Karpas-422 (cell line): ENCODE data around the gene UNC119B. TPM values are rescaled to one million over a fixed set of nuclear protein-coding genes. Genes with fewer than 3 reads are reported as not detected.

Source experiments
- DNase-seq: peaks from one replicate; pipeline ENCODE4 v3.0.0-alpha.2; 2015
- H2AFZ ChIP-seq: fragments of 200-600 bp; sonication (generic); 2 replicates; pipeline ENCODE4 v1.6.1; 2014; ENCODE audit warnings: antibody characterized with exemption, low read length, mixed read lengths
- H3K27ac ChIP-seq: fragments of 200-600 bp; sonication (generic); 2 replicates; pipeline ENCODE4 v1.5.1; 2014; ENCODE audit warnings: mild to moderate bottlenecking, low read length, moderate library complexity
- H3K27me3 ChIP-seq: fragments of 200-600 bp; sonication (generic); 2 replicates; pipeline ENCODE4 v1.6.1; 2014; ENCODE audit warnings: low read length, mixed read lengths
- H3K36me3 ChIP-seq: fragments of 200-600 bp; sonication (generic); 2 replicates; pipeline ENCODE4 v1.6.1; 2014; ENCODE audit warnings: low read length, mixed read lengths; ENCODE audit not compliant: insufficient read depth
- H3K4me1 ChIP-seq: fragments of 200-600 bp; sonication (generic); 2 replicates; pipeline ENCODE4 v1.6.1; 2014; ENCODE audit warnings: mild to moderate bottlenecking, low read length, mixed read lengths
- H3K4me2 ChIP-seq: fragments of 200-600 bp; sonication (generic); 2 replicates; pipeline ENCODE4 v1.6.1; 2014; ENCODE audit warnings: low read length, low read depth, mild to moderate bottlenecking; ENCODE audit not compliant: poor library complexity, severe bottlenecking
- H3K4me3 ChIP-seq: fragments of 200-600 bp; sonication (generic); 2 replicates; pipeline ENCODE4 v1.5.1; 2014; ENCODE audit warnings: mild to moderate bottlenecking, antibody characterized with exemption, low read length, mixed read lengths
- H3K79me2 ChIP-seq: fragments of 200-600 bp; sonication (generic); 2 replicates; pipeline ENCODE4 v1.6.1; 2014; ENCODE audit warnings: mild to moderate bottlenecking, low read length, mixed read lengths
- H3K9ac ChIP-seq: fragments of 200-600 bp; sonication (generic); 2 replicates; pipeline ENCODE4 v1.6.0; 2014; ENCODE audit warnings: low read length
- H3K9me2 ChIP-seq: fragments of 200-600 bp; sonication (generic), shearing (Covaris generic); replicated peaks from 2 replicates; pipeline ENCODE4 v1.6.0; 2014; ENCODE audit warnings: mild to moderate bottlenecking, low read length, moderate library complexity; ENCODE audit not compliant: insufficient read depth
- H3K9me3 ChIP-seq: fragments of 300-700, 200-600 bp; sonication (generic); 2 replicates; pipeline ENCODE4 v1.6.1; 2014; ENCODE audit warnings: low read length, mixed read lengths
- H4K20me1 ChIP-seq: fragments of 200-600 bp; sonication (generic); 2 replicates; pipeline ENCODE4 v1.6.1; 2014; ENCODE audit warnings: mild to moderate bottlenecking, antibody characterized with exemption, low read length, low read depth; ENCODE audit not compliant: insufficient read depth
- total RNA-seq: library from RNA; depleted of rRNA; stranded (reverse); fragments of >200 nt; shearing (Covaris generic); gene quantifications from 2 replicates; pipeline ENCODE4 v1.2.3, GENCODE V29; 2014; ENCODE audit warnings: low replicate concordance

UNC119B gene
- total RNA-seq, 1 experiment from 2014 or later: 19.7 TPM

- Histone ChIP-seq H3K4me1 (peaks cover 26% of the 10 kb centered on the region), H3K27ac (no peak overlapping the region), H3K27me3 (no peaks in the 10 kb centered on the region), H4K20me1 (peaks cover 43% of the 10 kb centered on the region), H3K4me3 (no peak overlapping the region), H3K4me2 (no peak overlapping the region), H3K9ac (no peak overlapping the region), H3K9me2 (no peaks in the 10 kb centered on the region), H3K79me2 (peaks cover 80% of the 10 kb centered on the region), H3K36me3 (peaks cover 53% of the 10 kb centered on the region), H2AFZ (no peak overlapping the region), H3K9me3 (no peaks in the 10 kb centered on the region)
- DNase-seq: no peak
Observed at GRCh38 chr12:120692524-120693033, 17.7 kb upstream of the UNC119B start.

GRCh38 chr12:120693848-120694247 lies 16.4 kb upstream of the UNC119B start:
- no peak overlapping the region for H2AFZ ChIP-seq
- H3K9me2 ChIP-seq: no peaks in the 10 kb centered on the region
- no peaks in the 10 kb centered on the region for H3K27me3 ChIP-seq
- no peak overlapping the region for H3K9ac ChIP-seq
- H3K4me1 ChIP-seq: peaks cover 17% of the 10 kb centered on the region
- H4K20me1 ChIP-seq: peaks cover 34% of the 10 kb centered on the region
- H3K9me3 ChIP-seq: no peaks in the 10 kb centered on the region
- H3K36me3 ChIP-seq: peaks cover 62% of the 10 kb centered on the region
- no peak overlapping the region for H3K4me3 ChIP-seq
- peaks cover 68% of the 10 kb centered on the region for H3K79me2 ChIP-seq
- H3K27ac ChIP-seq: no peak overlapping the region
- no peak for DNase-seq
- no peak overlapping the region for H3K4me2 ChIP-seq

- peaks cover 11% of the 10 kb centered on the region for H4K20me1 ChIP-seq
- H3K79me2 ChIP-seq: peaks cover 40% of the 10 kb centered on the region
- H3K4me2 ChIP-seq: no peak overlapping the region
- no peak overlapping the region for H3K27ac ChIP-seq
- H3K4me1 ChIP-seq: no peaks in the 10 kb centered on the region
- no peaks in the 10 kb centered on the region for H3K9me3 ChIP-seq
- no peak overlapping the region for H3K4me3 ChIP-seq
- no peak overlapping the region for H2AFZ ChIP-seq
- no peak for DNase-seq
- no peaks in the 10 kb centered on the region for H3K9me2 ChIP-seq
- peaks cover 66% of the 10 kb centered on the region for H3K36me3 ChIP-seq
- H3K9ac ChIP-seq: no peak overlapping the region
- no peaks in the 10 kb centered on the region for H3K27me3 ChIP-seq
Observed at GRCh38 chr12:120696626-120697025, 13.6 kb upstream of the UNC119B start.

GRCh38 chr12:120697344-120697743 lies 12.9 kb upstream of the UNC119B start:
- H3K9me3 ChIP-seq: no peaks in the 10 kb centered on the region
- no peak overlapping the region for H3K4me2 ChIP-seq
- H3K79me2 ChIP-seq: peaks cover 33% of the 10 kb centered on the region
- H3K4me3 ChIP-seq: no peak overlapping the region
- no peaks in the 10 kb centered on the region for H3K27me3 ChIP-seq
- no peaks in the 10 kb centered on the region for H3K4me1 ChIP-seq
- H3K27ac ChIP-seq: no peak overlapping the region
- no peak overlapping the region for H3K9ac ChIP-seq
- no peak overlapping the region for H2AFZ ChIP-seq
- H3K36me3 ChIP-seq: peaks cover 69% of the 10 kb centered on the region
- no peak for DNase-seq
- H3K9me2 ChIP-seq: no peaks in the 10 kb centered on the region
- peaks cover 8% of the 10 kb centered on the region for H4K20me1 ChIP-seq

- H3K9me3 ChIP-seq: no peaks in the 10 kb centered on the region
- no peak overlapping the region for H3K4me2 ChIP-seq
- peaks cover 63% of the 10 kb centered on the region for H3K36me3 ChIP-seq
- H4K20me1 ChIP-seq: peaks cover 5% of the 10 kb centered on the region; the same call in 1 of the 2 replicates
- peaks cover 20% of the 10 kb centered on the region for H3K79me2 ChIP-seq
- no peak for DNase-seq
- no peak overlapping the region for H3K27ac ChIP-seq
- H3K4me3 ChIP-seq: no peak overlapping the region
- H3K9me2 ChIP-seq: no peaks in the 10 kb centered on the region
- no peaks in the 10 kb centered on the region for H3K4me1 ChIP-seq
- no peak overlapping the region for H3K9ac ChIP-seq
- H2AFZ ChIP-seq: no peak overlapping the region
- H3K27me3 ChIP-seq: no peaks in the 10 kb centered on the region
Observed at GRCh38 chr12:120698665-120699064, 11.6 kb upstream of the UNC119B start.

GRCh38 chr12:120699553-120699952 lies 10.7 kb upstream of the UNC119B start:
- Histone ChIP-seq H2AFZ (no peak overlapping the region), H3K9ac (no peak overlapping the region), H4K20me1 (peaks cover 5% of the 10 kb centered on the region; the same call in 1 of the 2 replicates), H3K36me3 (peaks cover 57% of the 10 kb centered on the region; the same call in 1 of the 2 replicates), H3K4me2 (no peak overlapping the region), H3K9me3 (no peaks in the 10 kb centered on the region), H3K79me2 (peaks cover 14% of the 10 kb centered on the region), H3K27me3 (no peaks in the 10 kb centered on the region), H3K4me1 (no peaks in the 10 kb centered on the region), H3K27ac (no peak overlapping the region), H3K4me3 (no peak overlapping the region), H3K9me2 (no peaks in the 10 kb centered on the region)
- no peak for DNase-seq

GRCh38 chr12:120700886-120701285 lies 9.4 kb upstream of the UNC119B start:
- DNase-seq: no peak
- H3K36me3 ChIP-seq: peaks cover 50% of the 10 kb centered on the region

GRCh38 chr12:120702637-120703036 lies 7.6 kb upstream of the UNC119B start:
- no peaks in the 10 kb centered on the region for H3K4me1 ChIP-seq
- H3K79me2 ChIP-seq: no peaks in the 10 kb centered on the region
- H3K9ac ChIP-seq: no peak overlapping the region
- no peak overlapping the region for H3K27ac ChIP-seq
- H3K4me3 ChIP-seq: no peak overlapping the region
- no peaks in the 10 kb centered on the region for H3K27me3 ChIP-seq
- no peak overlapping the region for H3K4me2 ChIP-seq
- no peaks in the 10 kb centered on the region for H3K9me2 ChIP-seq
- no peak for DNase-seq
- no peaks in the 10 kb centered on the region for H4K20me1 ChIP-seq
- peaks cover 33% of the 10 kb centered on the region for H3K36me3 ChIP-seq
- no peaks in the 10 kb centered on the region for H3K9me3 ChIP-seq
- no peak overlapping the region for H2AFZ ChIP-seq

More at GRCh38 chr12:120700886-120701285, 9.4 kb upstream of the UNC119B start:
- Histone ChIP-seq H3K79me2 (0 out of 2 replicates have a peak, but pooled peaks cover 6% of the 10 kb centered on the region), H3K9ac (no peak overlapping the region), H2AFZ (no peak overlapping the region), H3K4me3 (no peak overlapping the region), H3K27ac (no peak overlapping the region), H3K4me1 (no peaks in the 10 kb centered on the region), H3K9me2 (no peaks in the 10 kb centered on the region), H3K9me3 (no peaks in the 10 kb centered on the region), H4K20me1 (no peaks in the 10 kb centered on the region), H3K4me2 (no peak overlapping the region), H3K27me3 (no peaks in the 10 kb centered on the region)
